KMS-11 (cell line): ENCODE results near the gene PLA2G3.
A peak's percentile ranks its signal among the peaks of the same experiment; 100 is the strongest.
"Not testable (repeated sequence)": the region's sequence is repeated elsewhere in the genome, so short reads cannot be mapped to it uniquely, and the experiment has no call there.

Source experiments
- H2AFZ ChIP-seq: fragments of 200-600 bp; sonication (generic); 2 replicates; pipeline ENCODE4 v1.6.1; 2016; ENCODE audit warnings: antibody characterized with exemption, mixed run types, low read depth
- H3K27ac ChIP-seq: fragments of 200-600 bp; sonication (generic); 2 replicates; pipeline ENCODE4 v1.6.1; 2016; ENCODE audit warnings: mild to moderate bottlenecking, mixed run types
- H3K27me3 ChIP-seq: fragments of 200-600 bp; sonication (generic); 2 replicates; pipeline ENCODE4 v1.6.1; 2017; ENCODE audit warnings: mild to moderate bottlenecking, low read depth, mixed run types, moderate library complexity; ENCODE audit not compliant: insufficient read depth
- H3K36me3 ChIP-seq: fragments of 200-600 bp; sonication (generic); 2 replicates; pipeline ENCODE4 v1.6.1; 2017; ENCODE audit warnings: mild to moderate bottlenecking, mixed run types; ENCODE audit not compliant: insufficient read depth
- H3K4me1 ChIP-seq: fragments of 200-600 bp; sonication (generic); 2 replicates; pipeline ENCODE4 v1.6.1; 2016; ENCODE audit warnings: mild to moderate bottlenecking, low read depth, mixed run types; ENCODE audit not compliant: poor library complexity, severe bottlenecking
- H3K4me2 ChIP-seq: fragments of 200-600 bp; sonication (generic); 2 replicates; pipeline ENCODE4 v1.7.0; 2016; ENCODE audit warnings: mild to moderate bottlenecking, mixed run types
- H3K4me3 ChIP-seq: fragments of 200-600 bp; sonication (generic); IDR thresholded peaks from 2 replicates; pipeline ENCODE4 v1.6.1; 2017; ENCODE audit warnings: low read depth, low read length, mixed read lengths; ENCODE audit not compliant: insufficient read depth
- H3K79me2 ChIP-seq: fragments of 200-600 bp; sonication (generic); 2 replicates; pipeline ENCODE4 v1.6.1; 2016; ENCODE audit warnings: low read depth, mixed run types; ENCODE audit not compliant: insufficient read depth
- H3K9ac ChIP-seq: fragments of 200-600 bp; sonication (generic); 2 replicates; pipeline ENCODE4 v1.6.1; 2016; ENCODE audit warnings: mild to moderate bottlenecking, mixed run types
- H4K20me1 ChIP-seq: fragments of 200-600 bp; sonication (generic); 2 replicates; pipeline ENCODE4 v1.6.1; 2016; ENCODE audit warnings: mild to moderate bottlenecking, mixed run types; ENCODE audit not compliant: insufficient read depth
- CTCF ChIP-seq: fragments of 200-600 bp; sonication (generic); conservative IDR thresholded peaks from 2 replicates; pipeline ENCODE4 v1.6.1; 2017; ENCODE audit warnings: low read depth, mild to moderate bottlenecking, antibody characterized with exemption, low read length, moderate library complexity, mixed read lengths

Gene PLA2G3

GRCh38 chr22:31120230-31120629 lies 20.1 kb downstream of the PLA2G3 start:
- H3K9ac ChIP-seq = no peak overlapping the region
- no peak for TF ChIP-seq CTCF
- no peaks in the 10 kb centered on the region for H3K79me2 ChIP-seq
- no peaks in the 10 kb centered on the region for H3K36me3 ChIP-seq
- no peaks in the 10 kb centered on the region for H3K4me1 ChIP-seq
- H3K27ac ChIP-seq = no peak overlapping the region
- H3K4me2 ChIP-seq = no peak overlapping the region
- H3K4me3 ChIP-seq = no peak overlapping the region
- H2AFZ ChIP-seq = no peak overlapping the region
- H3K27me3 ChIP-seq = peaks cover 4% of the 10 kb centered on the region; the same call in 1 of the 2 replicates
- H4K20me1 ChIP-seq = no peaks in the 10 kb centered on the region

GRCh38 chr22:31119026-31119717 lies 21.1 kb downstream of the PLA2G3 start:
- Histone ChIP-seq H3K27ac (no peak overlapping the region), H3K79me2 (no peaks in the 10 kb centered on the region), H3K36me3 (no peaks in the 10 kb centered on the region), H4K20me1 (no peaks in the 10 kb centered on the region), H3K4me3 (no peak overlapping the region), H3K27me3 (no peaks in the 10 kb centered on the region; the same call in 1 of the 2 replicates), H3K9ac (no peak overlapping the region), H3K4me1 (no peaks in the 10 kb centered on the region), H3K4me2 (no peak overlapping the region), H2AFZ (no peak overlapping the region)
- TF ChIP-seq CTCF = no peak

GRCh38 chr22:31118046-31118820 lies 22.1 kb downstream of the PLA2G3 start:
- Histone ChIP-seq H3K4me1 (no peaks in the 10 kb centered on the region), H3K4me2 (no peak overlapping the region), H3K27ac (no peak overlapping the region), H3K9ac (no peak overlapping the region), H3K79me2 (no peaks in the 10 kb centered on the region), H3K27me3 (no peaks in the 10 kb centered on the region), H2AFZ (no peak overlapping the region), H4K20me1 (no peaks in the 10 kb centered on the region), H3K36me3 (no peaks in the 10 kb centered on the region), H3K4me3 (no peak overlapping the region)
- no peak for TF ChIP-seq CTCF

- H3K4me1 ChIP-seq, H3K27me3 ChIP-seq, H3K36me3 ChIP-seq, H3K79me2 ChIP-seq, H3K4me2 ChIP-seq, H3K4me3 ChIP-seq, H3K27ac ChIP-seq, H4K20me1 ChIP-seq, H2AFZ ChIP-seq, H3K9ac ChIP-seq: not testable (repeated sequence)
Measured at GRCh38 chr22:31112547-31113091, 27.7 kb downstream of the PLA2G3 start.

GRCh38 chr22:31107894-31108218 lies 32.5 kb downstream of the PLA2G3 start:
- Histone ChIP-seq H3K27me3 (peaks cover 2% of the 10 kb centered on the region; the same call in 1 of the 2 replicates), H3K4me3 (no peak overlapping the region), H4K20me1 (no peaks in the 10 kb centered on the region), H3K27ac (no peak overlapping the region), H3K36me3 (no peaks in the 10 kb centered on the region), H3K9ac (no peak overlapping the region), H3K79me2 (no peaks in the 10 kb centered on the region), H2AFZ (peak overlapping the region; percentile 79), H3K4me2 (peak overlapping the region; percentile 35; the same call in 1 of the 2 replicates), H3K4me1 (peaks cover 4% of the 10 kb centered on the region)
- TF ChIP-seq CTCF = peak; percentile 6; the same call in 1 of the 2 replicates
